Transverse colon (tissue), 3 donors: ENCODE data around the gene MUCL1.

ENCODE experiments used
- CTCF ChIP-seq, 5 experiments: fragments of 200-600 bp in 3 of 5; fragments of 450-650 bp in 2 of 5; sonication (generic) in 3 of 5; IDR thresholded peaks; 1 replicate in 2 of 5; 2 replicates in 3 of 5; pipeline ENCODE4 v1.5.1; 2016 to 2017; ENCODE audit warnings: antibody characterized with exemption in 5 of 5, inconsistent platforms in 3 of 5, mild to moderate bottlenecking in 2 of 5, moderate library complexity in 1 of 5
- POLR2A ChIP-seq: fragments of 450-650 bp; IDR thresholded peaks from one replicate; pipeline ENCODE4 v1.6.1; 2016; ENCODE audit warnings: antibody characterized with exemption, mild to moderate bottlenecking, moderate library complexity

- TF ChIP-seq CTCF (IDR thresholded peaks at IDR 0.05) (no peak), POLR2A (no peak)
Measured at GRCh38 chr12:54859502-54859901, 5.2 kb downstream of the MUCL1 start.
